Measurements from ENCODE around the gene TAOK3.

The TAOK3 gene

DNA sequence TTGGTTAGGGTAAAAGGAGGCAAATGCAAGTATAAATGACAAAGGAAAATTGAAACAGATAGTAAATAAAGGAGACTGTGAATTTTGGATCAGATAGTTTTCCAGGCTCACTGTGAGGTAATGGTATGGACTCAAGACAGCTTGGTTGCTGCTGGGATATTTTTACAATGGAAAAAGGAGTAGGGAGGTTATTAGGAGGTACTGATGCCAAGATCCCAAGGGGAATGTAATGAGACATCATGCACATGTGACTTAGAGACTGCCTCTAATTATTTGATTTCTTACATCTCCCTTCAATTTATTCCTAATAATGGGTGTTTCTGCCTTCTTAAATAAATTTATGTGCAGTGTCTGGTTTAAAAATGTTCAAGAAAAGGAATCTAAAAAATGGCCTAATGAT, 56.9 kb downstream of the TAOK3 start:
- H3K4me3 ChIP-seq (ENCODE audit: insufficient read depth, low read length, poor library complexity, severe bottlenecking) = no peak overlapping the region
- no peak overlapping the region for H2AFZ ChIP-seq (ENCODE audit: low read depth, low read length, severe bottlenecking)
- H3F3A ChIP-seq (ENCODE audit: insufficient read depth) = 0 out of 2 replicates have a peak, but pooled peaks cover 5% of the 10 kb centered on the region
- no peaks in the 10 kb centered on the region for H3K9me2 ChIP-seq (replicated peaks; ENCODE audit: insufficient read depth, low read length)
- H3K36me3 ChIP-seq (ENCODE audit: low read length) = peaks cover 9% of the 10 kb centered on the region
- TF ChIP-seq CTCF (IDR thresholded peaks at IDR 0.05; ENCODE audit: insufficient read depth, low read length, poor library complexity, severe bottlenecking) (no peak), EZH2phosphoT487 (conservative IDR thresholded peaks at IDR 0.05; ENCODE audit: low read length) (no peak)
- no peak overlapping the region for H3K27ac ChIP-seq (ENCODE audit: low read depth, low read length)
- H3K27me3 ChIP-seq (ENCODE audit: low read length) = no peaks in the 10 kb centered on the region
- no peaks in the 10 kb centered on the region for H4K20me1 ChIP-seq (ENCODE audit: low read depth, low read length)
- no peak overlapping the region for H3K4me2 ChIP-seq (ENCODE audit: low read depth, low read length, poor library complexity, severe bottlenecking)
- peaks cover 93% of the 10 kb centered on the region for H3K79me2 ChIP-seq (ENCODE audit: insufficient read depth, low read length)
- H3K9me3 ChIP-seq (ENCODE audit: insufficient read depth, low read length) = no peaks in the 10 kb centered on the region
- no peak overlapping the region for H3K9ac ChIP-seq (ENCODE audit: low read length)

- Histone ChIP-seq H3K4me3 (ENCODE audit: insufficient read depth, low read length, poor library complexity, severe bottlenecking) (no peak overlapping the region), H3K9me3 (ENCODE audit: insufficient read depth, low read length) (no peaks in the 10 kb centered on the region), H3K27ac (ENCODE audit: low read depth, low read length) (no peak overlapping the region), H3F3A (ENCODE audit: insufficient read depth) (no peaks in the 10 kb centered on the region), H3K79me2 (ENCODE audit: insufficient read depth, low read length) (peaks cover 91% of the 10 kb centered on the region), H2AFZ (ENCODE audit: low read depth, low read length, severe bottlenecking) (no peak overlapping the region), H3K27me3 (ENCODE audit: low read length) (no peaks in the 10 kb centered on the region), H3K4me2 (ENCODE audit: low read depth, low read length, poor library complexity, severe bottlenecking) (no peak overlapping the region), H3K36me3 (ENCODE audit: low read length) (peaks cover 3% of the 10 kb centered on the region; the same call in 1 of the 2 replicates), H3K9ac (ENCODE audit: low read length) (no peak overlapping the region), H4K20me1 (ENCODE audit: low read depth, low read length) (no peaks in the 10 kb centered on the region), H3K9me2 (replicated peaks; ENCODE audit: insufficient read depth, low read length) (no peaks in the 10 kb centered on the region)
- TF ChIP-seq CTCF (IDR thresholded peaks at IDR 0.05; ENCODE audit: insufficient read depth, low read length, poor library complexity, severe bottlenecking) (no peak), EZH2phosphoT487 (conservative IDR thresholded peaks at IDR 0.05; ENCODE audit: low read length) (no peak)
These were observed 60.1 kb downstream of the TAOK3 start for GRCh38 chr12:118312578-118312977.

GRCh38 chr12:118311666-118312065, 61.0 kb downstream of the TAOK3 start:
- no peak overlapping the region for H3K4me3 ChIP-seq (ENCODE audit: insufficient read depth, low read length, poor library complexity, severe bottlenecking)
- H3K79me2 ChIP-seq (ENCODE audit: insufficient read depth, low read length) = peaks cover 93% of the 10 kb centered on the region
- H3K36me3 ChIP-seq (ENCODE audit: low read length) = peaks cover 3% of the 10 kb centered on the region; the same call in 1 of the 2 replicates
- H2AFZ ChIP-seq (ENCODE audit: low read depth, low read length, severe bottlenecking) = no peak overlapping the region
- H3F3A ChIP-seq (ENCODE audit: insufficient read depth) = no peaks in the 10 kb centered on the region
- no peak overlapping the region for H3K4me2 ChIP-seq (ENCODE audit: low read depth, low read length, poor library complexity, severe bottlenecking)
- H3K9ac ChIP-seq (ENCODE audit: low read length) = no peak overlapping the region
- H4K20me1 ChIP-seq (ENCODE audit: low read depth, low read length) = no peaks in the 10 kb centered on the region
- no peak for TF ChIP-seq EZH2phosphoT487 (conservative IDR thresholded peaks at IDR 0.05; ENCODE audit: low read length)
- no peak for TF ChIP-seq CTCF (IDR thresholded peaks at IDR 0.05; ENCODE audit: insufficient read depth, low read length, poor library complexity, severe bottlenecking)
- H3K27me3 ChIP-seq (ENCODE audit: low read length) = no peaks in the 10 kb centered on the region
- H3K9me2 ChIP-seq (replicated peaks; ENCODE audit: insufficient read depth, low read length) = no peaks in the 10 kb centered on the region
- H3K9me3 ChIP-seq (ENCODE audit: insufficient read depth, low read length) = no peaks in the 10 kb centered on the region
- no peak overlapping the region for H3K27ac ChIP-seq (ENCODE audit: low read depth, low read length)

Measured in SU-DHL-6 (cell line).